Endometrium (tissue), 2 donors: ENCODE data around the gene PYGO2.

Experiments
- FAIRE-seq: peaks from 2 replicates; lab custom pipeline; 2012; peaks lifted over from hg19 to GRCh38; lab: Jason Lieb, UNC
- donor health status: control.
- donor health status: control.

The PYGO2 gene

GRCh38 chr1:154962156-154962749, 671 bp upstream of the PYGO2 start:
- no peak for FAIRE-seq

GRCh38 chr1:154960446-154961136, 991 bp downstream of the PYGO2 start:
- no peak for FAIRE-seq

- FAIRE-seq, result no peak
Measured at GRCh38 chr1:154959426-154959780, 2.2 kb downstream of the PYGO2 start.

- no peak for FAIRE-seq
Measured at GRCh38 chr1:154958681-154959425, 2.7 kb downstream of the PYGO2 start.

GRCh38 chr1:154958036-154958435, 3.5 kb downstream of the PYGO2 start:
- FAIRE-seq, result no peak

GRCh38 chr1:154957091-154957657, 4.4 kb downstream of the PYGO2 start:
- no peak for FAIRE-seq

GRCh38 chr1:154956544-154956941, 5.0 kb downstream of the PYGO2 start:
- FAIRE-seq, result no peak

- FAIRE-seq, result peak; percentile 62
Measured at GRCh38 chr1:154955718-154956543, 5.7 kb downstream of the PYGO2 start, which contains the start of gene PBXIP1. Gene PBXIP1, minus strand, starts transcription at chr1:154956099. Its CDS starts 2,378 bp downstream, at chr1:154953721.

- FAIRE-seq, result no peak
Measured at GRCh38 chr1:154955039-154955717, 6.4 kb downstream of the PYGO2 start.

GRCh38 chr1:154954541-154954940, 7.0 kb downstream of the PYGO2 start:
- no peak for FAIRE-seq

GRCh38 chr1:154953611-154954038, 8.0 kb downstream of the PYGO2 start:
- FAIRE-seq, result no peak

- FAIRE-seq, result no peak
Measured at GRCh38 chr1:154952664-154953063, 8.9 kb downstream of the PYGO2 start.

GRCh38 chr1:154951901-154952657, 9.5 kb downstream of the PYGO2 start:
- no peak for FAIRE-seq

GRCh38 chr1:154948079-154948478, 13.5 kb downstream of the PYGO2 start:
- no peak for FAIRE-seq

GRCh38 chr1:154945962-154946850, 15.4 kb downstream of the PYGO2 start:
- no peak for FAIRE-seq

- no peak for FAIRE-seq
Measured at GRCh38 chr1:154945160-154945961, 16.2 kb downstream of the PYGO2 start.

GRCh38 chr1:154944401-154945159, 17.0 kb downstream of the PYGO2 start:
- no peak for FAIRE-seq
